ENCODE measurements around the gene GJC1.

- TF ChIP-seq ZNF274 (IDR thresholded peaks at IDR 0.05; ENCODE audit: borderline replicate concordance, extremely low read depth, low read length) (no peak), ASH2L (IDR thresholded peaks at IDR 0.05; ENCODE audit: low read length) (no peak), EZH2 (IDR thresholded peaks at IDR 0.05; ENCODE audit: low read depth, low read length, severe bottlenecking) (no peak), SIX5 (IDR thresholded peaks at IDR 0.05; ENCODE audit: low read depth, low read length) (no peak), PHF8 (conservative IDR thresholded peaks at IDR 0.05; ENCODE audit: low read depth, low read length) (no peak), RAD21 (IDR thresholded peaks at IDR 0.05 in 1 of 2, conservative IDR thresholded peaks at IDR 0.05 in 1 of 2; ENCODE audit: low read depth in 2 of 2, low read length in 2 of 2) (no peak), YY1 (IDR thresholded peaks at IDR 0.05; ENCODE audit: low read depth, low read length) (no peak)
- TF ChIP-seq, protein P1, sequence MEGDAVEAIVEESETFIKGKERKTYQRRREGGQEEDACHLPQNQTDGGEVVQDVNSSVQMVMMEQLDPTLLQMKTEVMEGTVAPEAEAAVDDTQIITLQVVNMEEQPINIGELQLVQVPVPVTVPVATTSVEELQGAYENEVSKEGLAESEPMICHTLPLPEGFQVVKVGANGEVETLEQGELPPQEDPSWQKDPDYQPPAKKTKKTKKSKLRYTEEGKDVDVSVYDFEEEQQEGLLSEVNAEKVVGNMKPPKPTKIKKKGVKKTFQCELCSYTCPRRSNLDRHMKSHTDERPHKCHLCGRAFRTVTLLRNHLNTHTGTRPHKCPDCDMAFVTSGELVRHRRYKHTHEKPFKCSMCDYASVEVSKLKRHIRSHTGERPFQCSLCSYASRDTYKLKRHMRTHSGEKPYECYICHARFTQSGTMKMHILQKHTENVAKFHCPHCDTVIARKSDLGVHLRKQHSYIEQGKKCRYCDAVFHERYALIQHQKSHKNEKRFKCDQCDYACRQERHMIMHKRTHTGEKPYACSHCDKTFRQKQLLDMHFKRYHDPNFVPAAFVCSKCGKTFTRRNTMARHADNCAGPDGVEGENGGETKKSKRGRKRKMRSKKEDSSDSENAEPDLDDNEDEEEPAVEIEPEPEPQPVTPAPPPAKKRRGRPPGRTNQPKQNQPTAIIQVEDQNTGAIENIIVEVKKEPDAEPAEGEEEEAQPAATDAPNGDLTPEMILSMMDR (IDR thresholded peaks at IDR 0.05; ENCODE audit: control extremely low read depth in 1 of 3, insufficient read depth in 1 of 3, low read depth in 1 of 3, low read length in 3 of 3), result no peak
These were observed 42.2 kb upstream of the GJC1 start for GRCh38 chr17:44872131-44872768.

Data from H1 (cell line).